ENCODE measurements around the gene TTN. TPM values are rescaled to one million over a fixed set of nuclear protein-coding genes. Genes with fewer than 3 reads are reported as not detected.

Gene TTN
- total and polyA plus RNA-seq, 2 donors from 2014 or later: 0.02 to 3.6 TPM

DNA sequence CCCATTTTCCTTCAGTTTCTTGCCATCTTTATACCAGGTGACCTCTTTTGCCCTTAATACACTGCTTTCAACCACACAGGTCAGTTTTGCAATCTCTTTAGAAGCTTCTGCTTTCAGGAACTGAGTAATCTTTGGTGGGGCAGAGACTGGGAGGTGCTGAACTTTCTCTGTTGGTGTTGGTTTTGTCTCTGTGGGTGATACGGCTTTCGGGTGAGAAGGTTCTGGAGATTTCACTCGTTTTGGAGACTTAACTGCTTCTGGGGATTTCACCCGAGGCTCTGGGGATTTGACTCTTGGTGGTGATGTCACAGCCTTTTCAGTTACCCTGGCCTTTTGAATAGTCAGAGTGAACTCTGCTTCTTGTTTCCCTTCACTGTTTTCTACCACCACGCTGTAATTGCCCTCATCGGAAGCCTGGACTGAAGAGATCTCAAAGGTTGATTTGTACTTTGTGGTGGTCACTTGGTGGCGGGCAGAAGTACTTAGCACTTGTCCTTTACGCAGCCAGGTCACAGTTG, 276.5 kb downstream of the TTN start:
- Histone ChIP-seq H3K9me3 (ENCODE audit: control insufficient read depth in 2 of 3, insufficient read depth in 1 of 3, low read length in 3 of 3) (no peaks in the 10 kb centered on the region), H3K4me1 (ENCODE audit: control insufficient read depth in 2 of 3, insufficient read depth in 2 of 3, low read depth in 1 of 3, low read length in 3 of 3) (no peaks in the 10 kb centered on the region), H3K4me3 (ENCODE audit: low read length in 3 of 3) (no peak overlapping the region), H3K27me3 (ENCODE audit: control insufficient read depth, insufficient read depth, low read length) (no peaks in the 10 kb centered on the region), H3K27ac (ENCODE audit: low read depth in 2 of 2, low read length in 2 of 2) (no peak overlapping the region), H3K9ac (ENCODE audit: low read length in 3 of 3) (no peak overlapping the region), H3K36me3 (ENCODE audit: control insufficient read depth in 2 of 3, insufficient read depth in 3 of 3, low read length in 3 of 3) (peaks cover 0 to 20% (median 11%) of the 10 kb centered on the region in 3 donors)
- TF ChIP-seq, protein P1, sequence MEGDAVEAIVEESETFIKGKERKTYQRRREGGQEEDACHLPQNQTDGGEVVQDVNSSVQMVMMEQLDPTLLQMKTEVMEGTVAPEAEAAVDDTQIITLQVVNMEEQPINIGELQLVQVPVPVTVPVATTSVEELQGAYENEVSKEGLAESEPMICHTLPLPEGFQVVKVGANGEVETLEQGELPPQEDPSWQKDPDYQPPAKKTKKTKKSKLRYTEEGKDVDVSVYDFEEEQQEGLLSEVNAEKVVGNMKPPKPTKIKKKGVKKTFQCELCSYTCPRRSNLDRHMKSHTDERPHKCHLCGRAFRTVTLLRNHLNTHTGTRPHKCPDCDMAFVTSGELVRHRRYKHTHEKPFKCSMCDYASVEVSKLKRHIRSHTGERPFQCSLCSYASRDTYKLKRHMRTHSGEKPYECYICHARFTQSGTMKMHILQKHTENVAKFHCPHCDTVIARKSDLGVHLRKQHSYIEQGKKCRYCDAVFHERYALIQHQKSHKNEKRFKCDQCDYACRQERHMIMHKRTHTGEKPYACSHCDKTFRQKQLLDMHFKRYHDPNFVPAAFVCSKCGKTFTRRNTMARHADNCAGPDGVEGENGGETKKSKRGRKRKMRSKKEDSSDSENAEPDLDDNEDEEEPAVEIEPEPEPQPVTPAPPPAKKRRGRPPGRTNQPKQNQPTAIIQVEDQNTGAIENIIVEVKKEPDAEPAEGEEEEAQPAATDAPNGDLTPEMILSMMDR (IDR thresholded peaks at IDR 0.05; ENCODE audit: borderline replicate concordance, extremely low read depth, insufficient read depth): no peak
- no peak for FAIRE-seq
- DNase-seq: no peak
- intact Hi-C loops (cut with DNase I): no loop called here

DNA sequence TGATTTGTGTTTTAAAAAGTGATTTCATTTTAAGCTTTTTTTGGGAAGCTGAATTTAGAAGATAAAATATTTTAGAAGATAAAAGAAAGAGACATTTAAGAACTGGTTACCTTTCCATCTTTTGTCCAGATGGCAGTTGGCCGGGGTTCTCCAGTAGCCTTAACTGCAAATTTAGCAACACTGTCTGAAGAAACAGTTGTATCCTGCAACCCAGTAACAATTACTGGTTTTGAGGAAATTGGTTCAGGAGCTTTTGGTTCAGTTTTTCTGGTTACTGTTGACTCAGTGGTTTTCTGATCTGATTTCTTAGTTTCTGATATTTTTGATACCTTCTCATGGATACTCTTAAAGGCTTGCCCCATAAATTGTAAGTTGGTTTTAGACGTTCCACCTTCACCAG, 277.1 kb downstream of the TTN start:
- FAIRE-seq (no peak), DNase-seq (no peak)
- H3K9ac ChIP-seq (ENCODE audit: low read length in 3 of 3): no peak overlapping the region
- H3K27ac ChIP-seq (ENCODE audit: low read depth in 2 of 2, low read length in 2 of 2): no peak overlapping the region
- TF ChIP-seq, protein P1 (IDR thresholded peaks at IDR 0.05; ENCODE audit: borderline replicate concordance, extremely low read depth, insufficient read depth): no peak
- H3K36me3 ChIP-seq (ENCODE audit: control insufficient read depth in 2 of 3, insufficient read depth in 3 of 3, low read length in 3 of 3): peaks cover 0 to 20% (median 9%) of the 10 kb centered on the region in 3 donors
- H3K27me3 ChIP-seq (ENCODE audit: control insufficient read depth, insufficient read depth, low read length): no peaks in the 10 kb centered on the region
- intact Hi-C loops (cut with DNase I): no loop called here
- no peaks in the 10 kb centered on the region for H3K9me3 ChIP-seq (ENCODE audit: control insufficient read depth in 2 of 3, insufficient read depth in 1 of 3, low read length in 3 of 3)
- H3K4me1 ChIP-seq (ENCODE audit: control insufficient read depth in 2 of 3, insufficient read depth in 2 of 3, low read depth in 1 of 3, low read length in 3 of 3): no peaks in the 10 kb centered on the region
- no peak overlapping the region for H3K4me3 ChIP-seq (ENCODE audit: low read length in 3 of 3)

DNA sequence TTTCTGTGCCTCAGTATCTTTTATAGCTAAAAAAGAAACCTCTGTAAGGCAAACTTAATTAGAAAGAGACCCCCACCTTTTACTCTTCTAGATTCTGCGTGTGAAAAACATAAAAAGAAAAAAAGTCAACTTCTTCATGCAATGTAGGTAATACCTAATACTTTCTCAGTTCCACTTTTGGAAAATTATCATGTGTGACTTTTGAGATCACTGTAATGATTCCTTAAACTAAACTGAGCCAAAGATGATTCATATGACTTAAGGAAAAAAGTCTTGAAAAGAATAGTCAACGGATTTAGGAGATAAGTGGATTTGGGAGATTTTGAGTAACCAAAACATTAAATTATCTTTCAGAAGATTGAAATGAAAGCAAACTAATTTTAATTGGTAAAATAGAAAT, 278.0 kb downstream of the TTN start:
- no peaks in the 10 kb centered on the region for H3K27me3 ChIP-seq (ENCODE audit: control insufficient read depth, insufficient read depth, low read length)
- H3K36me3 ChIP-seq (ENCODE audit: control insufficient read depth in 2 of 3, insufficient read depth in 3 of 3, low read length in 3 of 3): peaks cover 0 to 19% (median 9%) of the 10 kb centered on the region in 3 donors
- H3K4me3 ChIP-seq (ENCODE audit: low read length in 3 of 3): no peak overlapping the region
- no peak for DNase-seq
- TF ChIP-seq, protein P1 (IDR thresholded peaks at IDR 0.05; ENCODE audit: borderline replicate concordance, extremely low read depth, insufficient read depth): no peak
- no peak overlapping the region for H3K9ac ChIP-seq (ENCODE audit: low read length in 3 of 3)
- intact Hi-C loops (cut with DNase I): no loop called here
- no peaks in the 10 kb centered on the region for H3K9me3 ChIP-seq (ENCODE audit: control insufficient read depth in 2 of 3, insufficient read depth in 1 of 3, low read length in 3 of 3)
- H3K4me1 ChIP-seq (ENCODE audit: control insufficient read depth in 2 of 3, insufficient read depth in 2 of 3, low read depth in 1 of 3, low read length in 3 of 3): no peaks in the 10 kb centered on the region
- H3K27ac ChIP-seq (ENCODE audit: low read depth in 2 of 2, low read length in 2 of 2): no peak overlapping the region
- FAIRE-seq: no peak

DNA sequence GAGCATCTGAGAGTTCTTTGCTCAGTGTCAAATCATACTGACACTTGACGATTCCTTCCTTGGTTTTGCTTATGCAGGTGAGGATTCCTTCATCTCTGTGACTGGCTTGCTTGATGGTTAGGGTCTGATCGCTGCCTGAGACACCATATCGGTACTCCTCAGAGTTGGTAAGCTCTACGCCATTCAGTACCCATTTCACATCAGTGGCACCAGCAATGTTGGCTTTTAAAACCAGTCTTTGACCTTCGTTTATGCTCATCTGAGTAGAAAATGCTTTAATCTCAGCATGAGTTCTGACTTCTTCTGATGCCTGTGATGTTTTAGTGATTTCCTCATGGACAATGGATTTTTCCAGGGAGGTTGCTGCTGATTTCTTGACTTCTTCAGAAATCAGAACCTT, 278.6 kb downstream of the TTN start:
- peaks cover 0 to 13% (median 9%) of the 10 kb centered on the region in 3 donors for H3K36me3 ChIP-seq (ENCODE audit: control insufficient read depth in 2 of 3, insufficient read depth in 3 of 3, low read length in 3 of 3)
- H3K27me3 ChIP-seq (ENCODE audit: control insufficient read depth, insufficient read depth, low read length): no peaks in the 10 kb centered on the region
- H3K4me3 ChIP-seq (ENCODE audit: low read length in 3 of 3): no peak overlapping the region
- TF ChIP-seq, protein P1 (IDR thresholded peaks at IDR 0.05; ENCODE audit: borderline replicate concordance, extremely low read depth, insufficient read depth): no peak
- peaks cover 0 to 2% (median 0%) of the 10 kb centered on the region in 3 donors for H3K4me1 ChIP-seq (ENCODE audit: control insufficient read depth in 2 of 3, insufficient read depth in 2 of 3, low read depth in 1 of 3, low read length in 3 of 3)
- DNase-seq: no peak
- H3K9ac ChIP-seq (ENCODE audit: low read length in 3 of 3): no peak overlapping the region
- no peak for FAIRE-seq
- H3K27ac ChIP-seq (ENCODE audit: low read depth in 2 of 2, low read length in 2 of 2): no peak overlapping the region
- H3K9me3 ChIP-seq (ENCODE audit: control insufficient read depth in 2 of 3, insufficient read depth in 1 of 3, low read length in 3 of 3): no peaks in the 10 kb centered on the region
- intact Hi-C loops (cut with DNase I): no loop called here
